Measurements from ENCODE around the gene MAPKAP1. TPM values are rescaled to one million over a fixed set of nuclear protein-coding genes. Genes with fewer than 3 reads are reported as not detected.

The MAPKAP1 gene
- total and polyA plus RNA-seq, 9 of the 15 experiments (the other 6 are each of a cell fraction or from before 2014, with no cell fraction given), result 2.6 to 82.1 (median 61.1) TPM

GRCh38 chr9:125747053-125747764, 40.2 kb upstream of the MAPKAP1 start, which contains the start of gene PBX3 (continued):
- TF ChIP-seq E2F6 (IDR thresholded peaks at IDR 0.05; ENCODE audit: borderline replicate concordance in 1 of 2, extremely low read depth in 1 of 2, insufficient read depth in 1 of 2, insufficient read length in 1 of 2, low read depth in 1 of 2, low read length in 1 of 2, poor library complexity in 1 of 2, severe bottlenecking in 1 of 2), result peak in 1 of 2 experiments; percentile 35

- peaks cover 7% of the 10 kb centered on the region; the same call in 1 of the 2 replicates for H4K20me1 ChIP-seq (replicated peaks; ENCODE audit: control insufficient read depth, insufficient read depth, low read length)
- DNase-seq (ENCODE audit: extremely low read depth in 1 of 4, low spot score in 3 of 4) (no peak), ATAC-seq (no peak), FAIRE-seq (no peak)
- H3K27me3 ChIP-seq (ENCODE audit: control insufficient read depth in 2 of 2, insufficient read depth in 2 of 2, low read length in 2 of 2), result peaks cover 31 to 35% of the 10 kb centered on the region in 2 experiments
- in situ Hi-C loops (cut with MboI), result no loop called here
- no TSS peak for BruUV-seq (replicated peaks)
- H3K4me2 ChIP-seq (ENCODE audit: insufficient read depth, low read length), result peak overlapping the region; percentile 39; the same call in 1 of the 2 replicates
- POLR2A ChIA-PET, result interaction anchor here (1.5 kb wide), 1 partner anchor 17 kb away, joined by 4 read pairs; no protein-coding TSS in a partner anchor
- CTCF ChIA-PET (ENCODE audit: low intra/inter-chr PET ratio), result no interaction called here
- no peaks in the 10 kb centered on the region for H3K9me1 ChIP-seq (ENCODE audit: control insufficient read depth, insufficient read depth, low read length)
- no peak overlapping the region for H2AFZ ChIP-seq (ENCODE audit: low read depth, low read length)
- H3K9me3 ChIP-seq (replicated peaks; ENCODE audit: control insufficient read depth, insufficient read depth, low read depth, low read length), result no peaks in the 10 kb centered on the region
- WGBS (ENCODE audit: insufficient coverage, low coverage, missing lambda C conversion rate), result no CpG with 5 or more reads among the region's 46 CpGs
- H3K4me3 ChIP-seq, result peak overlapping the region; percentile 57
- H3K36me3 ChIP-seq (ENCODE audit: control insufficient read depth, insufficient read depth, low read length), result no peaks in the 10 kb centered on the region
- TF ChIP-seq ZNF766 (CRISPR knock-in tag; conservative IDR thresholded peaks at IDR 0.05), result 0 out of 2 replicates have a peak, but pooled peaks have one; percentile 49
- TF ChIP-seq PHF8 (IDR thresholded peaks at IDR 0.05; ENCODE audit: borderline replicate concordance, low read length), result peak; percentile 24; the same call in 1 of the 2 replicates
- peak; percentile 66 for TF ChIP-seq VEZF1 (CRISPR knock-in tag; IDR thresholded peaks at IDR 0.05)
- TF ChIP-seq ZSCAN32 (CRISPR knock-in tag; IDR thresholded peaks at IDR 0.05), result no peak
- H3K4me1 ChIP-seq (replicated peaks in 1 of 2; ENCODE audit: control insufficient read depth in 2 of 2, insufficient read depth in 2 of 2, low read length in 2 of 2), result peaks cover 8 to 26% of the 10 kb centered on the region in 2 experiments
- intact Hi-C loops (cut with micrococcal nuclease), result loop anchor here (5.0 kb wide), 1 partner anchor 39 kb away; the partner anchor contains the start of gene MAPKAP1
- H3K27ac ChIP-seq (ENCODE audit: extremely low read depth, low read depth, low read length), result no peak overlapping the region
- peak overlapping the region in 1 of 2 experiments; percentile 61; a peak in 1 of 4 replicates for H3K9ac ChIP-seq (ENCODE audit: insufficient read depth in 1 of 2, low read depth in 2 of 2, low read length in 2 of 2)
- H3K79me2 ChIP-seq (ENCODE audit: control insufficient read depth, insufficient read depth, low read length), result no peaks in the 10 kb centered on the region
These were observed 39.7 kb upstream of the MAPKAP1 start for GRCh38 chr9:125746774-125747052.

Data from K562 (cell line).